GM12878 (cell line): ENCODE data around the gene TGM2.

Source experiments
- CBFB ChIP-seq: IDR thresholded peaks from 2 replicates; pipeline ENCODE4 v1.6.1; 2016; ENCODE audit warnings: antibody characterized with exemption, low read depth
- CEBPZ ChIP-seq: fragments of 150-350 bp; IDR thresholded peaks from 2 replicates; pipeline ENCODE4 v1.6.1; 2016; ENCODE audit warnings: low read depth, low read length
- CTCF ChIP-seq, 3 experiments: IDR thresholded peaks in 2 of 3; conservative IDR thresholded peaks in 1 of 3; 2 replicates each; pipeline ENCODE4 v1.5.1; 2011; ENCODE audit warnings: low read depth in 3 of 3, low read length in 3 of 3, mild to moderate bottlenecking in 3 of 3, control low read depth in 2 of 3, moderate library complexity in 2 of 3, inconsistent platforms in 1 of 3, mixed read lengths in 1 of 3; ENCODE audit not compliant: control insufficient read depth in 2 of 3, insufficient read depth in 1 of 3; ENCODE audit errors: extremely low read depth in 1 of 3
- EP300 ChIP-seq, 2 experiments: fragments of 150-350 bp in 1 of 2; IDR thresholded peaks; 2 replicates each; pipeline ENCODE4 v1.6.1; 2011 to 2012; ENCODE audit warnings: low read depth in 2 of 2, low read length in 2 of 2, borderline replicate concordance in 1 of 2, improper control_type of control experiment in 1 of 2, inconsistent platforms in 1 of 2; ENCODE audit not compliant: control insufficient read depth in 1 of 2
- PML ChIP-seq: IDR thresholded peaks from 2 replicates; pipeline ENCODE4 v1.6.1; 2012; ENCODE audit warnings: low read length, inconsistent platforms
- POLR2A ChIP-seq: IDR thresholded peaks from 2 replicates; pipeline ENCODE4 v1.6.1; 2011; ENCODE audit warnings: low read depth, mild to moderate bottlenecking, low read length
- RAD21 ChIP-seq: IDR thresholded peaks from 2 replicates; pipeline ENCODE4 v1.6.1; 2011; ENCODE audit warnings: mild to moderate bottlenecking, low read depth, low read length, moderate library complexity; ENCODE audit not compliant: insufficient read depth
- REST ChIP-seq: IDR thresholded peaks from 2 replicates; pipeline ENCODE4 v1.6.1; 2012; ENCODE audit warnings: mild to moderate bottlenecking, low read depth, low read length
- TCF7 ChIP-seq: IDR thresholded peaks from 2 replicates; pipeline ENCODE4 v1.6.1; 2014; ENCODE audit warnings: antibody characterized with exemption, borderline replicate concordance
- YY1 ChIP-seq: IDR thresholded peaks from 2 replicates; pipeline ENCODE4 v1.6.1; 2011; ENCODE audit warnings: low read depth, mild to moderate bottlenecking, low read length
- ZNF274 ChIP-seq: IDR thresholded peaks from one replicate; pipeline ENCODE4 v1.8.0; 2011; ENCODE audit not compliant: insufficient read length, insufficient read depth
- ZNF384 ChIP-seq: IDR thresholded peaks from 2 replicates; pipeline ENCODE4 v1.6.1; 2012; ENCODE audit warnings: low read depth, mild to moderate bottlenecking, low read length, improper control_type of control experiment, borderline replicate concordance

- TF ChIP-seq ZNF384 (no peak), YY1 (no peak), CTCF (IDR thresholded peaks at IDR 0.05 in 2 of 3, conservative IDR thresholded peaks at IDR 0.05 in 1 of 3; ENCODE audit: control insufficient read depth in 2 of 3, extremely low read depth in 1 of 3, insufficient read depth in 1 of 3, low read depth in 3 of 3, low read length in 3 of 3) (no peak), TCF7 (no peak), PML (no peak), EP300 (IDR thresholded peaks at IDR 0.05; ENCODE audit: borderline replicate concordance in 1 of 2, control insufficient read depth in 1 of 2, low read depth in 2 of 2, low read length in 2 of 2) (no peak), CEBPZ (no peak), RAD21 (no peak), ZNF274 (no peak), POLR2A (no peak), CBFB (no peak), REST (no peak)
Observed at GRCh38 chr20:38169636-38170193, 4.6 kb upstream of the TGM2 start.
